Mesodermal cell (in vitro differentiated cells): Measurements from ENCODE around the gene DHH.

Experiments
- H3K27ac ChIP-seq: 2 replicates; pipeline ENCODE4 v1.7.0; 2013; ENCODE audit warnings: mild to moderate bottlenecking, low read depth, low read length, moderate library complexity; ENCODE audit not compliant: severe bottlenecking
- H3K36me3 ChIP-seq: 2 replicates; pipeline ENCODE4 v1.7.1; 2013; ENCODE audit warnings: mild to moderate bottlenecking, low read length, moderate library complexity; ENCODE audit not compliant: control insufficient read depth, insufficient read depth
- H3K4me1 ChIP-seq: one replicate; pipeline ENCODE4 v1.7.1; 2013; ENCODE audit warnings: mild to moderate bottlenecking, low read length; ENCODE audit not compliant: insufficient read depth, control insufficient read depth, poor library complexity, severe bottlenecking
- H3K4me3 ChIP-seq: 2 replicates; pipeline ENCODE4 v1.7.0; 2013; ENCODE audit warnings: low read length, control low read depth, mild to moderate bottlenecking; ENCODE audit not compliant: insufficient read depth, poor library complexity, severe bottlenecking; ENCODE audit errors: extremely low read depth
- H3K9me3 ChIP-seq: 2 replicates; pipeline ENCODE4 v1.7.1; 2013; ENCODE audit warnings: mild to moderate bottlenecking, low read length, moderate library complexity; ENCODE audit not compliant: control insufficient read depth
- WGBS, 2 experiments: methylation state at CpG; one replicate each; pipeline ENCODE4 v1.1.5; 2013; ENCODE audit warnings: missing lambda C conversion rate in 2 of 2; ENCODE audit not compliant: insufficient coverage in 2 of 2; 5-methylcytosine and 5-hydroxymethylcytosine counted together

Gene DHH

GRCh38 chr12:49037111-49037946 is 57.3 kb downstream of the DHH start:
- no peaks in the 10 kb centered on the region for H3K9me3 ChIP-seq
- WGBS, 2 experiments = 95 to 99% methylated on average over 7 to 9 of the region's 9 CpGs
- H3K36me3 ChIP-seq = peaks cover 100% of the 10 kb centered on the region
- no peak overlapping the region for H3K4me3 ChIP-seq
- H3K4me1 ChIP-seq = no peaks in the 10 kb centered on the region
- no peak overlapping the region for H3K27ac ChIP-seq
